Activated CD8-positive, alpha-beta memory T cell treated with anti-CD3 and anti-CD28 coated beads, Interleukin-2, amount 50 U/mL, for 48 hours (primary cell): ENCODE results near the gene TSEN15.
"Not testable (repeated sequence)": the region's sequence is repeated elsewhere in the genome, so short reads cannot be mapped to it uniquely, and the experiment has no call there.

Experiments used
- DNase-seq: peaks from one replicate; pipeline ENCODE4 v3.0.0-alpha.2; 2020

The TSEN15 gene

GRCh38 chr1:184056921-184057555 lies 5.5 kb downstream of the TSEN15 start:
- DNase-seq, result no peak

- DNase-seq, result no peak
Measured at GRCh38 chr1:184059887-184060286, 8.4 kb downstream of the TSEN15 start.

GRCh38 chr1:184060316-184060715 lies 8.8 kb downstream of the TSEN15 start:
- DNase-seq, result no peak

- no peak for DNase-seq
Measured at GRCh38 chr1:184061396-184062003, 10.0 kb downstream of the TSEN15 start.

GRCh38 chr1:184062640-184063286 lies 11.2 kb downstream of the TSEN15 start:
- no peak for DNase-seq

GRCh38 chr1:184065559-184065958 lies 14.0 kb downstream of the TSEN15 start:
- no peak for DNase-seq

- no peak for DNase-seq
Measured at GRCh38 chr1:184068354-184068753, 16.8 kb downstream of the TSEN15 start.

GRCh38 chr1:184069675-184070074 lies 18.1 kb downstream of the TSEN15 start:
- DNase-seq, result no peak

GRCh38 chr1:184072376-184072775 lies 20.8 kb downstream of the TSEN15 start:
- no peak for DNase-seq

- no peak for DNase-seq
Measured at GRCh38 chr1:184074383-184074782, 22.9 kb downstream of the TSEN15 start.

GRCh38 chr1:184075055-184076029 lies 23.8 kb downstream of the TSEN15 start:
- no peak for DNase-seq

GRCh38 chr1:184078564-184079249 lies 27.2 kb downstream of the TSEN15 start:
- no peak for DNase-seq

- DNase-seq, result no peak
Measured at GRCh38 chr1:184080309-184080708, 28.8 kb downstream of the TSEN15 start.

GRCh38 chr1:184082541-184083415 lies 31.2 kb downstream of the TSEN15 start:
- DNase-seq, result no peak

GRCh38 chr1:184085667-184086066 lies 34.1 kb downstream of the TSEN15 start:
- DNase-seq, result no peak

GRCh38 chr1:184088037-184088436 lies 36.5 kb downstream of the TSEN15 start:
- DNase-seq, result no peak

GRCh38 chr1:184093071-184093470 lies 41.5 kb downstream of the TSEN15 start:
- DNase-seq, result no peak

- DNase-seq, result no peak
Measured at GRCh38 chr1:184096005-184096404, 44.5 kb downstream of the TSEN15 start.

- not testable (repeated sequence) for DNase-seq
Measured at GRCh38 chr1:184096580-184096979, 45.0 kb downstream of the TSEN15 start.

- no peak for DNase-seq
Measured at GRCh38 chr1:184101141-184101540, 49.6 kb downstream of the TSEN15 start.

GRCh38 chr1:184101571-184101970 lies 50.0 kb downstream of the TSEN15 start:
- no peak for DNase-seq
